Esophagus muscularis mucosa (tissue), 4 donors: ENCODE data around the gene BCL2L13. TPM values are rescaled to one million over a fixed set of nuclear protein-coding genes. Genes with fewer than 3 reads are reported as not detected.
"Not testable (repeated sequence)": the region's sequence is repeated elsewhere in the genome, so short reads cannot be mapped to it uniquely, and the experiment has no call there.

Source experiments
- DNase-seq: peaks from one replicate; pipeline ENCODE4 v3.0.0-alpha.2; 2017; ENCODE audit errors: extremely low spot score
- H3K27ac ChIP-seq, 4 donors: fragments of 200-600 bp; sonication (generic); replicated peaks in 1 of 4; 1 replicate in 3 of 4; 2 replicates in 1 of 4; pipeline ENCODE4 v1.5.1; 2016 to 2019; ENCODE audit warnings: mild to moderate bottlenecking in 1 of 4
- H3K27me3 ChIP-seq, 4 donors: fragments of 200-600 bp; sonication (generic); one replicate each; pipeline versions ENCODE4 v1.5.1 to v1.6.0; 2016 to 2019
- H3K36me3 ChIP-seq, 4 donors: fragments of 200-600 bp; sonication (generic); one replicate each; pipeline ENCODE4 v1.5.1; 2016 to 2019
- H3K4me1 ChIP-seq, 4 donors: fragments of 200-600 bp; sonication (generic); one replicate each; pipeline ENCODE4 v1.5.1; 2016 to 2019
- H3K4me3 ChIP-seq, 4 donors: fragments of 200-600 bp; sonication (generic); 1 replicate in 2 of 4; 2 replicates in 2 of 4; pipeline ENCODE4 v1.5.1; 2016 to 2019; ENCODE audit warnings: mild to moderate bottlenecking in 4 of 4, moderate library complexity in 1 of 4
- H3K9me3 ChIP-seq, 4 donors: fragments of 200-600 bp; sonication (generic); 1 replicate in 3 of 4; 2 replicates in 1 of 4; pipeline ENCODE4 v1.5.1; 2016 to 2019
- CTCF ChIP-seq, 3 experiments: fragments of 200-600 bp in 2 of 3; fragments of 450-650 bp in 1 of 3; sonication (generic) in 2 of 3; IDR thresholded peaks; one replicate each; pipeline ENCODE4 v1.5.1; 2017 to 2019; ENCODE audit warnings: antibody characterized with exemption in 3 of 3, mild to moderate bottlenecking in 2 of 3, moderate library complexity in 1 of 3
- EP300 ChIP-seq: sonication (generic); formaldehyde crosslinking; IDR thresholded peaks from one replicate; pipeline ENCODE4 v1.6.1; 2017; ENCODE audit warnings: antibody characterized with exemption
- POLR2A ChIP-seq: fragments of 450-650 bp; IDR thresholded peaks from one replicate; pipeline ENCODE4 v1.6.1; 2017; ENCODE audit warnings: antibody characterized with exemption, moderate library complexity, mild to moderate bottlenecking, low read depth
- POLR2AphosphoS5 ChIP-seq, 2 donors: sonication (generic); formaldehyde crosslinking; IDR thresholded peaks; one replicate each; pipeline ENCODE4 v1.6.1; 2017; ENCODE audit warnings: antibody characterized with exemption in 2 of 2
- WGBS: methylation state at CpG from one replicate; pipeline ENCODE4 v1.1.5; 2018; 5-methylcytosine and 5-hydroxymethylcytosine counted together
- intact Hi-C: fragments of 100-400 bp; cut with DNase I; formaldehyde crosslinking; loops from one replicate; pipeline ENCODE4 v1.15.1; 2023
- total RNA-seq, 4 donors: library from RNA; depleted of rRNA; stranded (reverse); fragments of >200 nt; gene quantifications; one replicate each; pipeline versions ENCODE4 v1.1.0 to v1.2.1, GENCODE V29; 2016

Gene BCL2L13
- total RNA-seq, 4 donors from 2014 or later, result 102 to 199 (median 133) TPM

- 92% methylated on average over 3 of the region's 3 CpGs for WGBS
- DNase-seq, result no peak
- no peaks in the 10 kb centered on the region for H3K9me3 ChIP-seq
- intact Hi-C loops, result no loop called here
- H3K27ac ChIP-seq, result no peak overlapping the region
- TF ChIP-seq POLR2A, result no peak
- TF ChIP-seq EP300, result no peak
- no peak for TF ChIP-seq CTCF (IDR thresholded peaks at IDR 0.05)
- TF ChIP-seq POLR2AphosphoS5 (IDR thresholded peaks at IDR 0.05), result no peak
- H3K27me3 ChIP-seq, result no peaks in the 10 kb centered on the region
- H3K4me3 ChIP-seq, result no peak overlapping the region
- H3K36me3 ChIP-seq, result peaks cover 16 to 57% (median 41%) of the 10 kb centered on the region in 4 donors
- peaks cover 0 to 3% (median 0%) of the 10 kb centered on the region in 4 donors for H3K4me1 ChIP-seq
These were observed 26.7 kb downstream of the BCL2L13 start for GRCh38 chr22:17665248-17665647.

GRCh38 chr22:17665854-17666253 is 27.3 kb downstream of the BCL2L13 start:
- Histone ChIP-seq H3K27ac (no peak overlapping the region), H3K4me3 (no peak overlapping the region), H3K9me3 (no peaks in the 10 kb centered on the region), H3K4me1 (peaks cover 0 to 3% (median 0%) of the 10 kb centered on the region in 4 donors), H3K27me3 (no peaks in the 10 kb centered on the region), H3K36me3 (peaks cover 14 to 57% (median 38%) of the 10 kb centered on the region in 4 donors)
- DNase-seq, result no peak
- no peak for TF ChIP-seq CTCF (IDR thresholded peaks at IDR 0.05)
- no peak for TF ChIP-seq EP300
- no peak for TF ChIP-seq POLR2A
- no peak for TF ChIP-seq POLR2AphosphoS5 (IDR thresholded peaks at IDR 0.05)
- 67% methylated on average over 3 of the region's 3 CpGs for WGBS
- intact Hi-C loops, result no loop called here

GRCh38 chr22:17671521-17672092 is 33.0 kb downstream of the BCL2L13 start:
- 94% methylated on average over 10 of the region's 10 CpGs for WGBS
- intact Hi-C loops, DNase-seq, H3K27me3 ChIP-seq, H3K4me3 ChIP-seq, H3K9me3 ChIP-seq, H3K27ac ChIP-seq: not testable (repeated sequence)
- H3K4me1 ChIP-seq, result peaks cover 9 to 24% (median 22%) of the 10 kb centered on the region in 4 donors
- H3K36me3 ChIP-seq, result peaks cover 0 to 19% (median 12%) of the 10 kb centered on the region in 4 donors

- 53% methylated on average over 2 of the region's 2 CpGs for WGBS
- no peak for TF ChIP-seq CTCF (IDR thresholded peaks at IDR 0.05)
- no peak for TF ChIP-seq POLR2AphosphoS5 (IDR thresholded peaks at IDR 0.05)
- TF ChIP-seq POLR2A, result no peak
- TF ChIP-seq EP300, result no peak
- Histone ChIP-seq H3K9me3 (no peaks in the 10 kb centered on the region), H3K27me3 (no peaks in the 10 kb centered on the region), H3K4me1 (peaks cover 9 to 24% (median 22%) of the 10 kb centered on the region in 4 donors), H3K27ac (no peak overlapping the region), H3K4me3 (no peak overlapping the region), H3K36me3 (peaks cover 0 to 19% (median 9%) of the 10 kb centered on the region in 4 donors)
- no peak for DNase-seq
- intact Hi-C loops, result no loop called here
These were observed 33.9 kb downstream of the BCL2L13 start for GRCh38 chr22:17672417-17672991.

GRCh38 chr22:17674152-17674551 is 35.6 kb downstream of the BCL2L13 start:
- H3K27ac ChIP-seq, result no peak overlapping the region
- 94% methylated on average over 7 of the region's 7 CpGs for WGBS
- intact Hi-C loops, result no loop called here
- no peaks in the 10 kb centered on the region for H3K27me3 ChIP-seq
- H3K4me1 ChIP-seq, result peaks cover 11 to 24% (median 22%) of the 10 kb centered on the region in 4 donors
- no peaks in the 10 kb centered on the region for H3K9me3 ChIP-seq
- TF ChIP-seq EP300, result no peak
- TF ChIP-seq POLR2AphosphoS5 (IDR thresholded peaks at IDR 0.05), result no peak
- TF ChIP-seq POLR2A, result no peak
- no peak for TF ChIP-seq CTCF (IDR thresholded peaks at IDR 0.05)
- no peak for DNase-seq
- H3K36me3 ChIP-seq, result peaks cover 0 to 19% (median 8%) of the 10 kb centered on the region in 4 donors
- H3K4me3 ChIP-seq, result no peak overlapping the region
